ENCODE measurements around the gene GTPBP4. TPM values are rescaled to one million over a fixed set of nuclear protein-coding genes. Genes with fewer than 3 reads are reported as not detected.

Gene GTPBP4
- total and polyA plus RNA-seq, 2 of the 8 experiments (the other 6 are each of a cell fraction or from before 2014, with no cell fraction given) = 16.9 to 98.1 TPM

DNA sequence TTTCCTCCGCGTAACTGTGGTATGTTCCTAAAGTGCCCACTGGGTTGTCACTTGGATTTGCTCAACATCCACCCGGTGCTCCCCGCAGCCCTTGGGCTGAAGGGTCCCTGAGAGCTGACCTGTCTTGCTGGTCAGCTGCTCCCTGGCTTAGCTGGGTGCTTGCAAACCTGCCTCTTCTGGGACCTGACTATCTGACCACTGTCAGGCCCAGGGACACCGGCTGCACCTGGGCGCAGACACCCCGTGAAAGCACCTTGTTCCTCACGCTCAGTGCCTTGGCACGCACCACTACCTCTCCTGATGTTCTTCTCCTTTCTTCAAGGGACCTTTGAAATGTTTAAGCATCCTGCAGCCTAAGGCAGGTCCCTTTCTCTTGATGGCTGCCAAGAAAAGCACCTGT, 30.1 kb upstream of the GTPBP4 start:
- no peak overlapping the region for H2BK12ac ChIP-seq (ENCODE audit: low read depth, low read length)
- no peaks in the 10 kb centered on the region; the same call in 1 of the 2 replicates for H3K23me2 ChIP-seq (ENCODE audit: low read depth, low read length)
- ChIA-PET POLR2A (ENCODE audit: partially characterized antibody) (interaction anchor here (0.8 kb wide), 1 partner anchor 16 kb away, joined by 3 read pairs; no protein-coding TSS in a partner anchor), CTCF (ENCODE audit: partially characterized antibody) (no interaction called here)
- no peaks in the 10 kb centered on the region for H3K79me1 ChIP-seq (ENCODE audit: low read depth, low read length)
- no peak overlapping the region for H2BK5ac ChIP-seq (ENCODE audit: low read depth, low read length)
- H3K4me1 ChIP-seq (replicated peaks in 1 of 4; ENCODE audit: control insufficient read depth in 3 of 4, insufficient read depth in 4 of 4, low read length in 3 of 4) = no peaks in the 10 kb centered on the region; a peak in 2 of 7 replicates
- WGBS, 2 experiments (ENCODE audit: extremely low coverage in 1 of 2, insufficient coverage in 1 of 2, insufficient read length in 1 of 2, insufficient replicate concordance in 2 of 2, low coverage in 1 of 2, low lambda C conversion rate in 2 of 2, missing lambda C conversion rate in 1 of 2) = 99% methylated on average over 9 of the region's 9 CpGs; no CpG with 5 or more reads in 1 of the 2 experiments
- H2AK5ac ChIP-seq (ENCODE audit: low read depth, low read length) = no peak overlapping the region
- no peak overlapping the region for H3K9ac ChIP-seq (replicated peaks in 1 of 4; ENCODE audit: extremely low read depth in 1 of 4, low read depth in 3 of 4, low read length in 3 of 4)
- H4K5ac ChIP-seq (ENCODE audit: insufficient read length, low read depth, low read length) = no peak overlapping the region
- no peak overlapping the region for H3K27ac ChIP-seq (ENCODE audit: low read depth, low read length)
- H3K56ac ChIP-seq (replicated peaks; ENCODE audit: insufficient read length, low read depth, low read length) = no peak overlapping the region
- H3K36me3 ChIP-seq (ENCODE audit: control insufficient read depth in 2 of 4, insufficient read depth in 4 of 4, low read length in 3 of 4) = no peaks in the 10 kb centered on the region
- no peak overlapping the region for H3K23ac ChIP-seq (ENCODE audit: insufficient read length)
- TF ChIP-seq CEBPB (IDR thresholded peaks at IDR 0.05; ENCODE audit: low read depth, low read length) (no peak), HDAC2 (IDR thresholded peaks at IDR 0.05; ENCODE audit: borderline replicate concordance in 1 of 2, low read depth in 2 of 2, low read length in 2 of 2) (no peak), POU5F1 (IDR thresholded peaks at IDR 0.05; ENCODE audit: low read depth, low read length) (no peak), SUZ12 (IDR thresholded peaks at IDR 0.05; ENCODE audit: low read length) (no peak), TAF7 (optimal IDR thresholded peaks at IDR 0.05; ENCODE audit: borderline replicate concordance, low read depth, low read length) (no peak)
- H3K9me3 ChIP-seq (ENCODE audit: insufficient read depth in 2 of 2, low read depth in 1 of 2, low read length in 1 of 2) = peaks cover 0 to 2% of the 10 kb centered on the region in 2 experiments; a peak in 1 of 4 replicates
- no peak overlapping the region for H4K91ac ChIP-seq (replicated peaks; ENCODE audit: insufficient read length, low read length)
- H3K27me3 ChIP-seq (replicated peaks in 1 of 4; ENCODE audit: control insufficient read depth in 3 of 4, extremely low read depth in 1 of 4, insufficient read depth in 3 of 4, low read length in 3 of 4) = no peaks in the 10 kb centered on the region
- no peak overlapping the region for H4K8ac ChIP-seq (ENCODE audit: extremely low read depth, insufficient read depth, low read length)
- H3K4me2 ChIP-seq (ENCODE audit: insufficient read depth in 1 of 2, low read depth in 2 of 2, low read length in 2 of 2) = no peak overlapping the region
- no peak overlapping the region for H3K18ac ChIP-seq (ENCODE audit: extremely low read depth, low read length)
- H3K4me3 ChIP-seq (ENCODE audit: extremely low read depth in 1 of 4, insufficient read depth in 2 of 4, low read depth in 3 of 4, low read length in 4 of 4) = no peak overlapping the region
- no peak overlapping the region for H2AFZ ChIP-seq (ENCODE audit: low read length)
- H2BK120ac ChIP-seq (replicated peaks; ENCODE audit: low read depth, low read length) = no peak overlapping the region
- FAIRE-seq = no peak
- H3K14ac ChIP-seq (ENCODE audit: insufficient read length) = no peak overlapping the region
- H4K20me1 ChIP-seq (replicated peaks in 1 of 2; ENCODE audit: control insufficient read depth in 1 of 2, insufficient read depth in 2 of 2, low read length in 2 of 2) = no peaks in the 10 kb centered on the region
- no peak overlapping the region for H3K4ac ChIP-seq (replicated peaks; ENCODE audit: insufficient read length, low read depth, low read length)
- no peaks in the 10 kb centered on the region for H3K79me2 ChIP-seq (ENCODE audit: control insufficient read depth in 1 of 2, insufficient read depth in 2 of 2, low read length in 2 of 2)
- no peak for DNase-seq (ENCODE audit: low read depth in 1 of 2, low spot score in 2 of 2)
- no peak overlapping the region for H2BK15ac ChIP-seq (ENCODE audit: low read length)
- H2BK20ac ChIP-seq (ENCODE audit: low read length) = no peak overlapping the region

Data from H1 (cell line).